COR-L47 (cell line): ENCODE results near the gene TSKS.

Experiments used
- DNase-seq: peaks from one replicate; lab custom pipeline; 2025; lab: John Stamatoyannopoulos, UW

Gene TSKS

GRCh38 chr19:49763230-49763629 is at the start of gene TSKS:
TSKS (minus strand) TSS chr19:49763306; CDS start chr19:49763247, 59 bp downstream.
- DNase-seq = no peak

- no peak for DNase-seq
Observed at GRCh38 chr19:49812452-49812996, 49.4 kb upstream of the TSKS start.

GRCh38 chr19:49811328-49811727 is 48.2 kb upstream of the TSKS start:
- DNase-seq = no peak

GRCh38 chr19:49809941-49810389 is 46.9 kb upstream of the TSKS start:
- DNase-seq = no peak

GRCh38 chr19:49809160-49809940 is 46.2 kb upstream of the TSKS start:
- no peak for DNase-seq

GRCh38 chr19:49808711-49809159 is 45.6 kb upstream of the TSKS start:
- no peak for DNase-seq

- no peak for DNase-seq
Observed at GRCh38 chr19:49807904-49808675, 45.0 kb upstream of the TSKS start.

- no peak for DNase-seq
Observed at GRCh38 chr19:49807058-49807903, 44.2 kb upstream of the TSKS start.

- no peak for DNase-seq
Observed at GRCh38 chr19:49806620-49806959, 43.5 kb upstream of the TSKS start.

- no peak for DNase-seq
Observed at GRCh38 chr19:49805822-49806619, 42.9 kb upstream of the TSKS start.

- DNase-seq = no peak
Observed at GRCh38 chr19:49803529-49803856, 40.4 kb upstream of the TSKS start.

GRCh38 chr19:49802836-49803528 is 39.9 kb upstream of the TSKS start:
- no peak for DNase-seq

- no peak for DNase-seq
Observed at GRCh38 chr19:49801966-49802661, 39.0 kb upstream of the TSKS start.

- no peak for DNase-seq
Observed at GRCh38 chr19:49801401-49801888, 38.3 kb upstream of the TSKS start.

GRCh38 chr19:49800771-49801170 is 37.7 kb upstream of the TSKS start:
- no peak for DNase-seq

- no peak for DNase-seq
Observed at GRCh38 chr19:49799798-49800376, 36.8 kb upstream of the TSKS start.

- no peak for DNase-seq
Observed at GRCh38 chr19:49799271-49799797, 36.2 kb upstream of the TSKS start.

GRCh38 chr19:49798574-49798973 is 35.5 kb upstream of the TSKS start:
- no peak for DNase-seq

- DNase-seq = no peak
Observed at GRCh38 chr19:49795615-49796014, 32.5 kb upstream of the TSKS start.

- DNase-seq = no peak
Observed at GRCh38 chr19:49793561-49793840, 30.4 kb upstream of the TSKS start.
